ENCODE data around the gene ZNF311.

GRCh38 chr6:29045075-29045474, 40.0 kb upstream of the ZNF311 start, which contains the start of gene OR2W1:
- no peak for TF ChIP-seq POLR2A (IDR thresholded peaks at IDR 0.05)
- TF ChIP-seq, protein P1, sequence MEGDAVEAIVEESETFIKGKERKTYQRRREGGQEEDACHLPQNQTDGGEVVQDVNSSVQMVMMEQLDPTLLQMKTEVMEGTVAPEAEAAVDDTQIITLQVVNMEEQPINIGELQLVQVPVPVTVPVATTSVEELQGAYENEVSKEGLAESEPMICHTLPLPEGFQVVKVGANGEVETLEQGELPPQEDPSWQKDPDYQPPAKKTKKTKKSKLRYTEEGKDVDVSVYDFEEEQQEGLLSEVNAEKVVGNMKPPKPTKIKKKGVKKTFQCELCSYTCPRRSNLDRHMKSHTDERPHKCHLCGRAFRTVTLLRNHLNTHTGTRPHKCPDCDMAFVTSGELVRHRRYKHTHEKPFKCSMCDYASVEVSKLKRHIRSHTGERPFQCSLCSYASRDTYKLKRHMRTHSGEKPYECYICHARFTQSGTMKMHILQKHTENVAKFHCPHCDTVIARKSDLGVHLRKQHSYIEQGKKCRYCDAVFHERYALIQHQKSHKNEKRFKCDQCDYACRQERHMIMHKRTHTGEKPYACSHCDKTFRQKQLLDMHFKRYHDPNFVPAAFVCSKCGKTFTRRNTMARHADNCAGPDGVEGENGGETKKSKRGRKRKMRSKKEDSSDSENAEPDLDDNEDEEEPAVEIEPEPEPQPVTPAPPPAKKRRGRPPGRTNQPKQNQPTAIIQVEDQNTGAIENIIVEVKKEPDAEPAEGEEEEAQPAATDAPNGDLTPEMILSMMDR (IDR thresholded peaks at IDR 0.05), result no peak
